HCT116 (cell line): ENCODE results near the gene DPP6. TPM values are rescaled to one million over a fixed set of nuclear protein-coding genes. Genes with fewer than 3 reads are reported as not detected.

ENCODE experiments used
- ATAC-seq: fragments of 200-7000 bp; cut with Tn5 transposase; 2 replicates; pipeline ENCODE4 v1.9.1; 2020; ENCODE audit warnings: mild to moderate bottlenecking, moderate library complexity
- BruUV-seq: library from RNA; stranded (reverse); fragments of 400-500 nt; replicated peaks from 2 replicates; lab custom pipeline; 2021; lab: Mats Ljungman, UMichigan
- CTCF ChIA-PET: fragments of 300-600 bp; sonication (Branson Sonifier 250); formaldehyde crosslinking; loops from one replicate; lab custom pipeline; 2021; ENCODE audit warnings: antibody characterized with exemption; lab: Charles Lee
- POLR2A ChIA-PET: fragments of 300-600, 350-600 bp; sonication (Branson Sonifier 250); formaldehyde crosslinking; loops from one replicate; lab custom pipeline; 2021; ENCODE audit warnings: antibody characterized with exemption; lab: Charles Lee
- RAD21 ChIA-PET, 2 experiments: fragments of 300-600 bp; sonication (Branson Sonifier 250); formaldehyde crosslinking; loops; one replicate each; lab custom pipeline; 2023; ENCODE audit warnings: low total read pairs in 2 of 2; ENCODE audit not compliant: uncharacterized antibody in 2 of 2, unreplicated experiment in 2 of 2, low non-redundant PET in 1 of 2; lab: Charles Lee
- DNase-seq: peaks from one replicate; pipeline ENCODE4 v3.0.0-alpha.2; 2010; ENCODE audit warnings: low read depth, low spot score
- H2AFZ ChIP-seq: fragments of 200-600 bp; shearing (Covaris generic), sonication (generic); 2 replicates; pipeline ENCODE4 v1.6.1; 2017; ENCODE audit warnings: low read depth, mixed run types, mixed read lengths, antibody characterized with exemption, low read length; ENCODE audit not compliant: poor library complexity, severe bottlenecking
- H3K27ac ChIP-seq: 2 replicates; pipeline ENCODE4 v1.5.1; 2012; ENCODE audit warnings: low read depth, low read length
- H3K27me3 ChIP-seq: fragments of 200-600 bp; sonication (generic); 2 replicates; pipeline ENCODE4 v1.6.1; 2016; ENCODE audit warnings: mixed run types, low read length, mixed read lengths; ENCODE audit not compliant: insufficient read depth
- H3K36me3 ChIP-seq, 2 experiments: fragments of 200-500 bp in 1 of 2; fragments of 200-600 bp in 1 of 2; sonication (Bioruptor generic) in 1 of 2; sonication (generic) in 1 of 2; 2 replicates each; pipeline versions ENCODE4 v1.5.1 to v1.6.1; 2014 to 2016; ENCODE audit warnings: low read length in 2 of 2, inconsistent platforms in 1 of 2, mixed read lengths in 1 of 2, mixed run types in 1 of 2; ENCODE audit not compliant: insufficient read depth in 2 of 2, control insufficient read depth in 1 of 2
- H3K4me1 ChIP-seq, 2 experiments: fragments of 200-600 bp in 1 of 2; sonication (generic) in 1 of 2; 2 replicates each; pipeline versions ENCODE4 v1.5.1 to v1.6.1; 2012 to 2017; ENCODE audit warnings: low read length in 2 of 2, inconsistent platforms in 1 of 2, mild to moderate bottlenecking in 1 of 2, mixed read lengths in 1 of 2, mixed run types in 1 of 2, moderate library complexity in 1 of 2; ENCODE audit not compliant: insufficient read depth in 2 of 2, control insufficient read depth in 1 of 2
- H3K4me2 ChIP-seq: fragments of 200-600 bp; sonication (generic); 2 replicates; pipeline ENCODE4 v1.6.1; 2017; ENCODE audit warnings: mixed run types, low read length, mixed read lengths
- H3K4me3 ChIP-seq, 2 experiments: fragments of 200-600 bp in 1 of 2; sonication (generic) in 1 of 2; replicated peaks in 1 of 2; 2 replicates each; pipeline ENCODE4 v1.5.1; 2011 to 2016; ENCODE audit warnings: low read length in 2 of 2, control low read depth in 1 of 2, low read depth in 1 of 2, mild to moderate bottlenecking in 1 of 2, mixed read lengths in 1 of 2, mixed run types in 1 of 2
- H3K79me2 ChIP-seq: fragments of 200-600 bp; sonication (generic); 2 replicates; pipeline ENCODE4 v1.6.1; 2017; ENCODE audit warnings: mild to moderate bottlenecking, mixed run types, low read length, moderate library complexity, mixed read lengths; ENCODE audit not compliant: insufficient read depth
- H3K9ac ChIP-seq: fragments of 200-600 bp; sonication (generic); 2 replicates; pipeline ENCODE4 v1.6.1; 2016; ENCODE audit warnings: low read length, mixed read lengths
- H3K9me2 ChIP-seq: fragments of 200-600 bp; sonication (generic), shearing (Covaris generic); 2 replicates; pipeline ENCODE4 v1.6.1; 2017; ENCODE audit warnings: mixed run types, mild to moderate bottlenecking, moderate library complexity; ENCODE audit not compliant: insufficient read depth
- H3K9me3 ChIP-seq, 2 experiments: fragments of 200-500 bp in 1 of 2; fragments of 200-600 bp in 1 of 2; sonication (Bioruptor generic) in 1 of 2; sonication (generic) in 1 of 2; 2 replicates each; pipeline ENCODE4 v1.6.1; 2014 to 2017; ENCODE audit warnings: low read length in 2 of 2, mixed read lengths in 2 of 2, inconsistent platforms in 1 of 2, low read depth in 1 of 2, mild to moderate bottlenecking in 1 of 2, mixed run types in 1 of 2, moderate library complexity in 1 of 2; ENCODE audit not compliant: control insufficient read depth in 1 of 2, insufficient read depth in 1 of 2
- H4K20me1 ChIP-seq: fragments of 200-600 bp; sonication (generic), shearing (Covaris generic); 2 replicates; pipeline ENCODE4 v1.6.1; 2017; ENCODE audit warnings: mixed run types, mild to moderate bottlenecking, moderate library complexity; ENCODE audit not compliant: insufficient read depth
- CBX3 ChIP-seq: IDR thresholded peaks from 2 replicates; pipeline ENCODE4 v1.6.1; 2012; ENCODE audit warnings: low read depth
- CEBPB ChIP-seq: IDR thresholded peaks from 2 replicates; pipeline ENCODE4 v1.6.1; 2012; ENCODE audit warnings: low read depth
- CTCF ChIP-seq, 3 experiments: fragments of 200-600 bp in 1 of 3; sonication (generic) in 1 of 3; IDR thresholded peaks in 2 of 3; conservative IDR thresholded peaks in 1 of 3; 2 replicates each; pipeline ENCODE4 v1.5.1; 2012 to 2017; ENCODE audit warnings: low read depth in 2 of 3, low read length in 2 of 3, antibody characterized with exemption in 1 of 3, borderline replicate concordance in 1 of 3, control low read depth in 1 of 3, mild to moderate bottlenecking in 1 of 3, mixed read lengths in 1 of 3, mixed run types in 1 of 3, moderate library complexity in 1 of 3; ENCODE audit not compliant: insufficient read depth in 1 of 3
- ELF1 ChIP-seq: IDR thresholded peaks from 2 replicates; pipeline ENCODE4 v1.6.1; 2012; ENCODE audit warnings: low read depth, borderline replicate concordance
- EZH2phosphoT487 ChIP-seq: fragments of 200-600 bp; IDR thresholded peaks from 2 replicates; pipeline ENCODE4 v1.6.1; 2018; ENCODE audit warnings: antibody characterized with exemption, borderline replicate concordance
- REST ChIP-seq: IDR thresholded peaks from 2 replicates; pipeline ENCODE4 v1.6.1; 2012; ENCODE audit warnings: low read depth
- SP1 ChIP-seq: IDR thresholded peaks from 2 replicates; pipeline ENCODE4 v1.6.1; 2012; ENCODE audit warnings: low read depth
- YY1 ChIP-seq: IDR thresholded peaks from 2 replicates; pipeline ENCODE4 v1.6.1; 2011; ENCODE audit warnings: low read length, low read depth, moderate library complexity, mild to moderate bottlenecking; ENCODE audit not compliant: insufficient replicate concordance; ENCODE audit errors: extremely low read depth
- ZBTB33 ChIP-seq: IDR thresholded peaks from 2 replicates; pipeline ENCODE4 v1.6.1; 2011; ENCODE audit warnings: mild to moderate bottlenecking, low read length, moderate library complexity; ENCODE audit not compliant: insufficient replicate concordance; ENCODE audit errors: extremely low read depth
- ZFX ChIP-seq: fragments of 450-650 bp; IDR thresholded peaks from 2 replicates; pipeline ENCODE4 v1.6.1; 2017
- ZNF274 ChIP-seq: fragments of 200-500 bp; sonication (Bioruptor generic); IDR thresholded peaks from 2 replicates; pipeline ENCODE4 v1.6.1; 2014; ENCODE audit warnings: mild to moderate bottlenecking, low read depth, low read length, inconsistent platforms
- intact Hi-C: fragments of 100-400 bp; cut with micrococcal nuclease; formaldehyde crosslinking; loops from 2 replicates; pipeline ENCODE4 v1.10.0; 2022
- total RNA-seq: library from RNA; stranded (reverse); gene quantifications from one replicate; pipeline ENCODE4 v1.2.1, GENCODE V29; 2021; ENCODE audit not compliant: unreplicated experiment

Gene DPP6
- total RNA-seq, 1 experiment from 2014 or later: not detected

- peaks cover 7 to 22% of the 10 kb centered on the region in 2 experiments; a peak in 2 of 4 replicates for H3K9me3 ChIP-seq
- RAD21 ChIA-PET: no interaction called here
- no TSS peak for BruUV-seq
Measured at GRCh38 chr7:154519229-154519628, 467.0 kb downstream of the DPP6 start.

GRCh38 chr7:154530136-154530535 lies 477.9 kb downstream of the DPP6 start:
- DNase-seq (no peak), ATAC-seq (no peak)
- Histone ChIP-seq H3K79me2 (no peaks in the 10 kb centered on the region), H3K27ac (no peak overlapping the region), H2AFZ (no peak overlapping the region), H3K4me3 (no peak overlapping the region), H3K4me1 (no peaks in the 10 kb centered on the region), H3K9me2 (no peaks in the 10 kb centered on the region), H3K9me3 (peaks cover 3 to 5% of the 10 kb centered on the region in 2 experiments; a peak in 1 of 4 replicates), H4K20me1 (no peaks in the 10 kb centered on the region; the same call in 1 of the 2 replicates), H3K36me3 (no peaks in the 10 kb centered on the region), H3K9ac (no peak overlapping the region), H3K4me2 (no peak overlapping the region), H3K27me3 (no peaks in the 10 kb centered on the region)
- ChIA-PET CTCF (no interaction called here), POLR2A (no interaction called here), RAD21 (no interaction called here)
- intact Hi-C loops: no loop called here
- no TSS peak for BruUV-seq
- TF ChIP-seq ELF1 (no peak), ZNF274 (no peak), CEBPB (no peak), REST (no peak), EZH2phosphoT487 (no peak), CBX3 (no peak), CTCF (IDR thresholded peaks at IDR 0.05 in 2 of 3, conservative IDR thresholded peaks at IDR 0.05 in 1 of 3; ENCODE audit: borderline replicate concordance in 1 of 3, insufficient read depth in 1 of 3, low read depth in 2 of 3, low read length in 2 of 3) (no peak), SP1 (no peak)

More at GRCh38 chr7:154519229-154519628, 467.0 kb downstream of the DPP6 start:
- no peaks in the 10 kb centered on the region for H3K36me3 ChIP-seq
- ChIA-PET CTCF (no interaction called here), POLR2A (no interaction called here)
- no peaks in the 10 kb centered on the region for H3K79me2 ChIP-seq
- no peak overlapping the region for H3K27ac ChIP-seq
- H3K4me2 ChIP-seq: no peak overlapping the region
- no peak overlapping the region for H2AFZ ChIP-seq
- H3K9me2 ChIP-seq: no peaks in the 10 kb centered on the region
- DNase-seq (no peak), ATAC-seq (no peak)
- H3K27me3 ChIP-seq: no peaks in the 10 kb centered on the region
- intact Hi-C loops: no loop called here
- no peak overlapping the region for H3K9ac ChIP-seq
- no peaks in the 10 kb centered on the region for H3K4me1 ChIP-seq
- H3K4me3 ChIP-seq: no peak overlapping the region
- TF ChIP-seq ZFX (no peak), YY1 (no peak), ZBTB33 (no peak)
- no peaks in the 10 kb centered on the region for H4K20me1 ChIP-seq
